Inflammatory macrophage treated with lipopolysaccharide for 4 hours (primary cell): Measurements from ENCODE around the gene AMT.

Experiments
- DNase-seq: peaks from one replicate; pipeline ENCODE4 v3.0.0-alpha.2; 2020

Gene AMT

GRCh38 chr3:49422379-49423248, at the start of gene AMT:
AMT (minus strand) TSS chr3:49422473; CDS start chr3:49422450, 23 bp downstream.
- no peak for DNase-seq

GRCh38 chr3:49470714-49471420, 48.6 kb upstream of the AMT start:
- DNase-seq = peak; percentile 36

DNA sequence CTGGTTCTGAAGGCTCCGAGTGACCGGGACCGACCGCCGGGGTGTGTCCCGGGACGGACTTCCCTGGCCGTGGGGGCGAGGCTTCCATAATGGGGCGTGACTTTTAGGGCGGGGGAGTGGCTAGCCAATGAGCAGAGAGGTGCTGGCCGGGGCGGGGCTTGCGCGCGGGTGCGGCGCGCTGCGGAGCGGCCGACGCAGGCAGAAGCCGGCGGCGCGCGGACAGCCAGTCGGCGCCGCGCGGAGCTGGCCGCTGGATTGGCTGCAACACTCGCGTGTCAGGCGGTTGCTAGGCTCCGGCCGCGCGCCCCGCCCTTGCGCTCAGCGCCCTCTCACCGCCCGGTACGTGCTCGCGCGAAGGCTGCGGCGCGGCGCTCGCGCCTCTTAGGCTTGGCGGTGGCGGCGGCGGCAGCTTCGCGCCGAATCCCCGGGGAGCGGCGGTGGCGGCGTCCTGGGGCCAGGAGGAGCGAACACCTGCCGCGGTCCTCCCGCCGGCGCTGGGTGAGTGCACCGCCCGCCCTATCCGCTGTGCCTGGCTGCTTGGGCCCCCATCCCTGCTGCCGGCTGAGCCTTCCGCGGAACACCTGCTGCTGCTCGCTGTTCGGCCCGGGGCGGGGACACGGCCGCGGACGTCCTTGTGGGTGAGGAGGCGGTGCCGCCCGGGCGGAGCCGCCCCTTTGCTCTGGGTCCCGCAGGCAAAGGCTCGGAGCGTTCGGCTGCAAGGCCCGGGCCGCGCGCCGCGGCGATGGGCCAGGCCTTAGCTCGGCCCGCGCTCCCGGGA, 47.9 kb upstream of the AMT start, which contains the start of gene DAG1:
Gene DAG1 (plus strand): TSS at position 332 of the 778 bp plus-strand sequence. CDS start 40,268 bp downstream, outside the sequence.
- peak; percentile 98 for DNase-seq

- DNase-seq = no peak
Measured at GRCh38 chr3:49469037-49469935, 47.0 kb upstream of the AMT start.

DNA sequence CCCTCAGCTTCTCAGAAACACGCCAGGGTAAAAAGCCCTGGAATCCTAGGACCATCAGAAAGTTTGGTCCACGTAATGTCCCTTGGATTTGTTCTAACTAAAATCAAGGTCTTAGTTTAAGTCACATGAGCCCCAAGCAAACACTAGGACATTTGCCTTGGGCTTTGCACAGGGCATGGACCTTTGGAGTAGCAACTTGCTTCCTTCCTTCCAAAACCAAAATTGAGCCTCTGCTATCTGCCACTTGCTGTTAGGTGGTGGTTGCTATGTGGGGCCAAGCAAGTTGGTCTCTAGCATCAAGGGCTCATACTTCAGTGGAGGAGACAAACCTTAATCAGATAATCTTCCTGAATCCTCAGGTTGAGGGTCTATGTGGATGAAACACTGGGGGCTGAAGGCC, 43.8 kb upstream of the AMT start:
- DNase-seq = no peak

- peak; percentile 67 for DNase-seq
Measured at GRCh38 chr3:49465270-49466034, 43.2 kb upstream of the AMT start.

DNA sequence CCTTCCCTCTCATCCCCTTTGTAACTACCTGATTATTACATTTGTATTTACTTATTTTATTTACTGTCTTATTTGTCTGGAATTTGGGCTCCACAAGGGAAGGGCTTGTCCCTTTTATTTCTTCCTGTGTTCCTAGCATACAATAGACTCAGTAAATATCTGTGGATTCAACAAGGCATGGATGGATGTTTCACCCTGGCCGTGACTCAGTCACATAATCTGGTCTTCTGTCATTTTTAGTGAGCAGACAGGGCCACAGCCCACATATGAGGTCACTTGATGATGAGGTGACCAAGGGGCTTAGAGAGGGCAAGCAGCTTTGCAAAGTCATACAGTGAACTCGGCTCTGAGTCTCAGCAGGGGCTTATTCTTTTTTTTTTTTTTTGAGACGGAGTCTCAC, 39.9 kb upstream of the AMT start:
- peak; percentile 39 for DNase-seq

DNA sequence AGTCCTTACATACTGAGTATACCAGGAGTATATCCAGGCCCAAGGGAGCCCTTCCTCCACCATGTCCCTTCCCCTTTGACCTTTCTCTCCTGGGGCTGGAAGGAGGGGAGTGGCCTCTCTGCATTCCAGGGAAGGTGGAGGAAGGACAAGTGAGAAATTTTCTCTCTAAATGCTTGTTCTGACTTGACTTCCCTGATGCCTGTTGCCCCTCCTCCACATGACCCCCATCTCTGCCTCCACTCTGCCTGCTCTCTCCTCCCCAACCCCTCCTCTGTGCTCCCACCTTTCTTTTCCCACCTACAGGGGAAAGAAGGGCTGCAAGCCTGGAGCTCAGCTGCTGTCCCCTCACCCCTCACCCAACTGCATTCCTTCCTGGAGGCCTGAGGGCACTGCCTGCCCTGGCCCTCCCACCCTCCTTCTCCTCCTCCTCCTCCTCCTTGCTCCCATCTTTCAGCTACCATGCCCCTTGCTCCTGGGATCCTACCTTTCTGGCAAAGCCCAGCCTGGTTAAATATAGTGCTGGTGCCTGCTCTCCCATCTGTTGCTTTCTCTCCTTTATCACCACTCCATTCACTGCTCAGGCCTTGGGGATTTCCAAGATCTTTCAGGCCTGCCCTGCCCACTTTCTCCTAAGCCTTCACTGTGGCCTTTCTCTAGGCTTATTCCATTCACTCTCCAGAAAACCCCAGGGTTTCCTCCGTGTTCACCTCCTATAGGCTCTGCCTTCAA, 39.3 kb upstream of the AMT start:
- DNase-seq = no peak

DNA sequence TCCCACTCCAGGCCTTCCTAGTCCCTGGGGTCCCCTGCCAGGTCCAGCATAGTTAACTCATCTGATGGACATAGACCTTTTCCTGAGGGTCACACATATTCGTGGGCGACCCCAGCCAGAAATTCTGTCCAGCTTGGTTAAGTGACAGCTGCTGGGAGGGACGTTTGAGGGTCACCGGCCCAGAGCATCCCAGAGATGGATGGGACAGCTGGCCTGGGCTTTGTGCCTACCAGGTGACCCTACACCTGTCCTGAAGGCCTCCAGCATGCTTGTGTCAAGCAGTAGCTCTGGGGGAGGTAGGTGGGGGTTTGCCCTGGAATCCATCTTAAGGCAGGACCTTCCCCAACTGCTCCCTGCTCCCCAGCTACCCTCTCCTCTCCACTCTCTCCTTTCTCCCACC, 38.7 kb upstream of the AMT start:
- no peak for DNase-seq

GRCh38 chr3:49460188-49460890, 38.1 kb upstream of the AMT start:
- DNase-seq = no peak

DNA sequence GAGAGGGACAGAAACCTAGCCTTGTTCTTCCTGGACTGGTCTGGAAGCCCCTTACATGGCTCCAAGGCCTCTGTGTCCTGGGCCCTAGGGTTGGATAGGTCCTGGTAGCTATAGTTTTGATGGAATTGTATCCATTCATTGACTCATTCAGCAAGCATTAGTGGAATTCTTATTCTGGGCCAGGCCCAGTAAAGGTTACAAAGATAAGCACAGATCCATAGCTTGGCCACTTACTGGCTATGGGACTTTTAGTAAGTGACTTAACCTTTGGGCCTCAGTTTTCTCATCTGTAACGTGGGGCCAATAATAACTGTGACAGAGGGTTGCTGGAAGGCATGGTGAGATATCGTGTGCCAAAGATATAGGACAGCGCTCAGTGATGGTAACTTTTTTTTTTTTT, 34.2 kb upstream of the AMT start:
- no peak for DNase-seq

DNA sequence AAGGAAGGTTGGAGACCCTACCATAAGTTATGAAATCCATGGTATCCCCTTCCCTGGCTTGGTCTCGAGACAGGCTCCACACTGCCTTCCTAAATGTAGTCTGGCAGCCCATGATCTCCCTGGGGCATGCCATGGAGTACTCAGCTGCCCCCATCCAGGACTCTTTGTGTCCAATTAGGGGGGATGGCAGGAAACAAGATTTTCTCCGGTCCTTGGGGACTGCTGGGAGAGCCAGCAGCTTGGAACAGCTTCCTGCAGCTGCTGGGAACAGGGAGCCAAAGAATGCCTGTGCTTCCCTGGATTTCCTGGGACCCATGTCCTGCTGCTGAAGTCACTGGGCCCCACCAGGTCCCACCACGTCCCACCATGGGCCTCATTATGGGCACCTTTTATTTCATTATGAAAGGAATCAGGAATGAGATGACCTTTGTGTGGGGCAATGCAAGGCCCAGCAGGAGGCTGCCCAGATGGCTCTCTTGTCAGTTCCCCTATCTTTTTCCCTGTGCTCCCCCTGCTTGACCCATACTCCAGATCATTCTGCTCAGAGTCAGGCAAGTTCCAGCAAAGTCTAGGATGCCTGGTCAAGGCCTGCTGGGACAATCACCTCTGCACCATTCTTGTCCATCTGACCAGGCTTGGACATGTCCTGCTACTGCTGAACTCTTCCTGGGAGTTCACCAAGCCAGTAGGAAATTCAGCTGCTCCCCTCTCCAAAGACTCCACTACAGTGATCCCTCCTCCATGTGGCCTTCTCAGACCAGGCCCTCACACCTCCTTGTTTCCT, 32.8 kb upstream of the AMT start:
- DNase-seq = peak; percentile 10

DNA sequence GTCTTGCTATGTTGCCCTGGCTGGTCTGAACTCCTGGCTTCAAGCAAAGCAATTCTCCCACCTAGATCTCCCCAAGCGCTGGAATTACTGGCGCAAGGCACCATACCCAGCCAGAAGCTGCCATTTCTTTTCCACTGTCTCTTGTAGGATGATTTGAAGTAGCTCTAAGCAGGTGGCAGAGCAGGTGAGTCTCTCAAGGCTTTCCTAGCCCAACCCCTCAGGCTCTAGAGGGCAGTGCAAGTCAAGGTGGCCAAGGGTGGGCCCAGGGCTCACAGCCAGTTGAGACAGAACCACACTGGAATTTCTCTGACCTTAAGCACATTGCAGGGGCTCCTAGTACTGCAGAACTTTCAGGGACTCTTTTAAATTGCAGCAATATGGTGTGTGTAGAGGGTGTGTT, 32.2 kb upstream of the AMT start:
- no peak for DNase-seq

DNA sequence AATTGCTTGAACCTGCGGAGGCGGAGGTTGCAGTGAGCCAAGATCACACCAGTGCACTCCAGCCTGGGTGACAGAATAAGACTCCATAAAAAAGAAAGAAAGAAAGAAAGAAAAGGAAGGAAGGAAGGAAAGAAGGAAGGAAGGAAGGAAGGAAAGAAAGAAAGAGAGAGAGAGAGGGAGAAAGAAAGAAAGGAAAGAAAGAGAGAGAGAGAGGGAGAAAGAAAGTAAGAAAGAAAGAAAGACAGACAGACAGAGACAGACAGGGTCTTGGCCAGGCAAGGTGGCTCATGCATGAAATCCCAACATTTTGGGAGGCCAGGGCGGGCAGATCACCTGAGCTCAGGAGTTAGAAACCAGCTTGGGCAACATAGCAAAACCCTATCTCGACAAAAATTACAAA, 31.3 kb upstream of the AMT start:
- DNase-seq = no peak

DNA sequence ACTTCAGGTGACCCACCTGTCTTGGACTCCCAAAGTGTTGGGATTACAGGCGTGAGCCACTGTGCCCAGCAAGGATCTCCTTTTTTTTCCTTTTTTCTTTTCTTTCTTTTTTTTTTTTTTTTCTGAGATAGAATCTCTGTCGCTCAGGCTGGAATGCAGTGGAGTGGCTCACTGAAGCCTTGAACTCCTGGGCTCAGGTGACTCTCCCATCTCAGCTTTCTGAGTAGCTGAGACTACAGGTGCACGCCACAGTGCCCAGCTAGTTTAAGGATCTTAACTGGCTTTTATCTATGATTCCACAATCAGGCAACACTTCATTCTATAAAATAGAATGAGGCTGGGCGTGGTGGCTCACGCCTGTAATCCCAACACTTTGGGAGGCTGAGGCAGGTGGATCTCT, 23.1 kb upstream of the AMT start:
- DNase-seq = no peak

DNA sequence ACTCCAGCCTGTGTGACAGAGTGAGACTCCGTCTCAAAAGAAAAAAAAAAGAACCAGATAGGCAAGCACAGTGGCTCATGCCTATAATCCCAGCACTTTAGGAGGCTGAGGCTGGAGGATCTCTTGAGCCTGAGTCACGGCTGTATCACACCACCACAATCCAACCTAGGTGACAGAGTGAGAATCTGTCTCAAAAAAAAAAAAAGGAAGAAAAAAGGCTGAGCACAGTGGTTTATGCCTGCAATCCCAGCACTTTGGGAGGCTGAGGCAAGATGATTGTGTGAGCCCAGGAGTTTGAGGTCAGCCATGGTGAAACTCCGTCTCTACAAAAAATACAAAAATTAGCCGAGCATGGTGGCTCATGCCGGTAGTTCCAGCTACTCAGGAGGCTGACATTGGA, 12.5 kb upstream of the AMT start:
- no peak for DNase-seq

DNA sequence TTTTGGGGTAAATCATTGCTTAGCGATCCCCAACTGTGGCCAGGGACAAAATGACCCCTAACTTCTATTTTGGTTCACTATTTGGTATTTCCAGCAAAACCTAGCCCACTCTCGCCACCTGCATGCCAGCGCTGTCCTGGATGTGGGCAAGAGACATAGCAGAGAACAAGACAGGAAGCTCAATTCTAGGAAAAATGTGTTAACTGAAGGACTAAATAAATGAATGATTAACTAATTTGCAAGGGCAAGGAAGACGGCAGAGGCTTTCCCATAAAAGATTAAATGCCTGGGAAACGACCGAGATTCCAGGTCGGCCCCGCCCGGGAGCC, 6.4 kb upstream of the AMT start:
- no peak for DNase-seq

DNA sequence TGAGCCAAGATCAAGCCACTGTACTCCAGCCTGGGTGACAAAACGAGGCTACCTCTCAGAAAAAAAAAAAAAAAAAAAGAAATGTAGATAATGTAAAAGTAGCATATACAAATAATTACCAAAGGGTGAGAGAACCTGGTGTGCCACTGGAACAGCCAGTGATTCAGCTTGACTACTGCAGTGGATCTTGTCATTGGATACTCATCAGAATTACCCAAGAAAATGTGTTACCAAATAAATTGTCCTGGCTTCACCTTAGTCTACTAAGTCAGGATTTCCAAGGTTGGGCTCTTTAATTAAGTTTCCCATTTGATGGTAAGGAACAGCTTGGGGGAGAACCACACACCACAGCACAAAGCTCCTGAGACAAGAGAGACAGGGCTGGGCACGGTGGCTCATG, 5.3 kb upstream of the AMT start:
- DNase-seq = peak; percentile 56

DNA sequence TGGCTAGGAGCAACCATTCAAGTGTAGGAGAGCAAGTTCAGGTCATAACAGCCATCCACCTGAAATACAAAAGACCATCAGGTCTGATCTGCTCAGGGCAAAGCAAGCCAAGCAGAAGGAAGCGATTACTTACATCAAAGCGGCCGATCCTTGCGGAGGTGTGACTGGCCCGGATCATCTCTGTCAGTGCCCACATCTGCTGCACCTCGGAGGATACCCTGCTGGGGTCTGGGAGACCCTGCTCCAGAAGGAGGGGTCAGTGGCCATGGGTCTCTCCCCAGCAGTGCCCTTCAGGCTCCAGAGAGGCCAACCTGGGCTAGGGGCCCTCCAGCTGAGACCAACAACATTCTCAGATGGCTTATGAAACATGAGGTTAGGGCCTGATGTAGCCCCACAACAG, 2.5 kb upstream of the AMT start:
- no peak for DNase-seq
